ENCODE results near the gene UNC13A. TPM values are rescaled to one million over a fixed set of nuclear protein-coding genes. Genes with fewer than 3 reads are reported as not detected.

The UNC13A gene
- total and polyA plus RNA-seq, 2 of the 8 experiments (the other 6 are each of a cell fraction or from before 2014, with no cell fraction given): 13.1 to 47.6 TPM

- TF ChIP-seq SRF (IDR thresholded peaks at IDR 0.05; ENCODE audit: low read depth, low read length): no peak
- TF ChIP-seq JUN (IDR thresholded peaks at IDR 0.05; ENCODE audit: low read depth, low read length): no peak
- TF ChIP-seq, protein P1, sequence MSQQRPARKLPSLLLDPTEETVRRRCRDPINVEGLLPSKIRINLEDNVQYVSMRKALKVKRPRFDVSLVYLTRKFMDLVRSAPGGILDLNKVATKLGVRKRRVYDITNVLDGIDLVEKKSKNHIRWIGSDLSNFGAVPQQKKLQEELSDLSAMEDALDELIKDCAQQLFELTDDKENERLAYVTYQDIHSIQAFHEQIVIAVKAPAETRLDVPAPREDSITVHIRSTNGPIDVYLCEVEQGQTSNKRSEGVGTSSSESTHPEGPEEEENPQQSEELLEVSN (IDR thresholded peaks at IDR 0.05): no peak
- no peak for TF ChIP-seq SAP30 (IDR thresholded peaks at IDR 0.05; ENCODE audit: insufficient read depth, insufficient replicate concordance, low read length)
These were observed 46.3 kb downstream of the UNC13A start (continued) for GRCh38 chr19:17641846-17642245.
